HFF-Myc (cell line): ENCODE results near the gene MLF1.
"Not testable (repeated sequence)": the region's sequence is repeated elsewhere in the genome, so short reads cannot be mapped to it uniquely, and the experiment has no call there.

Experiments used
- DNase-seq: peaks from one replicate; pipeline ENCODE4 v3.0.0-alpha.2; 2011; ENCODE audit warnings: low read depth; ENCODE audit errors: extremely low read depth
- H3K4me3 ChIP-seq: replicated peaks from 2 replicates; pipeline ENCODE4 v1.5.1; 2011; ENCODE audit warnings: low read depth, mild to moderate bottlenecking, control low read depth, low read length
- CTCF ChIP-seq: IDR thresholded peaks from 2 replicates; pipeline ENCODE4 v1.5.1; 2012; ENCODE audit warnings: mild to moderate bottlenecking, low read depth, low read length, control low read depth; ENCODE audit errors: missing control alignments

Gene MLF1

GRCh38 chr3:158539414-158540014, 31.5 kb upstream of the MLF1 start:
- peak; percentile 44 for TF ChIP-seq CTCF

GRCh38 chr3:158540066-158540465, 30.9 kb upstream of the MLF1 start:
- DNase-seq, result no peak
- no peak overlapping the region for H3K4me3 ChIP-seq
- TF ChIP-seq CTCF, result no peak

More at GRCh38 chr3:158539414-158540014, 31.5 kb upstream of the MLF1 start:
- H3K4me3 ChIP-seq, result no peak overlapping the region
- peak; percentile 36 for DNase-seq

- no peak overlapping the region for H3K4me3 ChIP-seq
- no peak for TF ChIP-seq CTCF
- DNase-seq, result no peak
Measured at GRCh38 chr3:158548691-158549090, 22.3 kb upstream of the MLF1 start.

GRCh38 chr3:158549938-158550337, 21.1 kb upstream of the MLF1 start:
- not testable (repeated sequence) for H3K4me3 ChIP-seq, DNase-seq

GRCh38 chr3:158552124-158552523, 18.9 kb upstream of the MLF1 start:
- no peak for DNase-seq
- TF ChIP-seq CTCF, result no peak
- H3K4me3 ChIP-seq, result no peak overlapping the region

- no peak for TF ChIP-seq CTCF
- DNase-seq, result no peak
- no peak overlapping the region for H3K4me3 ChIP-seq
Measured at GRCh38 chr3:158559504-158559903, 11.5 kb upstream of the MLF1 start.

- no peak for DNase-seq
- no peak overlapping the region for H3K4me3 ChIP-seq
Measured at GRCh38 chr3:158560979-158561378, 10.0 kb upstream of the MLF1 start.

More at GRCh38 chr3:158560979-158561378, 10.0 kb upstream of the MLF1 start:
- no peak for TF ChIP-seq CTCF
